Measurements from ENCODE around the gene SAG.

DNA sequence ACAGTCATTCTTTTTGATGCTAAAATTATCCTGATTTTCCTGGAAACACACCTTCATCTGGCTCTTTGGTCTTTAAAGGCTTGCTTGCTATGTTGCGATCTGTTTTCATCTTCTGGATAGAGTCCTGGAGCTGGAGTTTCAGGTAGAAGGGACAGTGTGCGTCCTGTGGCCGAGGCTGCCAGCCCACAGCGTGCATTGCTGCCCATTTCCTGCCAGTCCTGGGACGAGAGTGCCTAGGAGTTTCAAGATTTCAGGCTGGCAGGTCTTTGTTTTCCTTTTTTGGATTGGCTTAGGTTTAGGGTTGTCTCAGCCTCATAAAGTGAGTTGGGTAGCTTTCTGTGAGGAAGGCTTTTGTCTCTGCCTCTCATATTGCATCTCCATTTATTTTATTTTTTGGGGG lies 61.1 kb downstream of the SAG start:
- TF ChIP-seq, protein P1, sequence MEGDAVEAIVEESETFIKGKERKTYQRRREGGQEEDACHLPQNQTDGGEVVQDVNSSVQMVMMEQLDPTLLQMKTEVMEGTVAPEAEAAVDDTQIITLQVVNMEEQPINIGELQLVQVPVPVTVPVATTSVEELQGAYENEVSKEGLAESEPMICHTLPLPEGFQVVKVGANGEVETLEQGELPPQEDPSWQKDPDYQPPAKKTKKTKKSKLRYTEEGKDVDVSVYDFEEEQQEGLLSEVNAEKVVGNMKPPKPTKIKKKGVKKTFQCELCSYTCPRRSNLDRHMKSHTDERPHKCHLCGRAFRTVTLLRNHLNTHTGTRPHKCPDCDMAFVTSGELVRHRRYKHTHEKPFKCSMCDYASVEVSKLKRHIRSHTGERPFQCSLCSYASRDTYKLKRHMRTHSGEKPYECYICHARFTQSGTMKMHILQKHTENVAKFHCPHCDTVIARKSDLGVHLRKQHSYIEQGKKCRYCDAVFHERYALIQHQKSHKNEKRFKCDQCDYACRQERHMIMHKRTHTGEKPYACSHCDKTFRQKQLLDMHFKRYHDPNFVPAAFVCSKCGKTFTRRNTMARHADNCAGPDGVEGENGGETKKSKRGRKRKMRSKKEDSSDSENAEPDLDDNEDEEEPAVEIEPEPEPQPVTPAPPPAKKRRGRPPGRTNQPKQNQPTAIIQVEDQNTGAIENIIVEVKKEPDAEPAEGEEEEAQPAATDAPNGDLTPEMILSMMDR (IDR thresholded peaks at IDR 0.05): no peak
- TF ChIP-seq TCF7L2 (IDR thresholded peaks at IDR 0.05; ENCODE audit: low read depth, low read length) (no peak), POLR2AphosphoS5 (IDR thresholded peaks at IDR 0.05; ENCODE audit: low read depth, low read length) (no peak), SIN3A (IDR thresholded peaks at IDR 0.05; ENCODE audit: borderline replicate concordance, insufficient read depth, low read depth, low read length) (no peak)
- TF ChIP-seq, protein P2, sequence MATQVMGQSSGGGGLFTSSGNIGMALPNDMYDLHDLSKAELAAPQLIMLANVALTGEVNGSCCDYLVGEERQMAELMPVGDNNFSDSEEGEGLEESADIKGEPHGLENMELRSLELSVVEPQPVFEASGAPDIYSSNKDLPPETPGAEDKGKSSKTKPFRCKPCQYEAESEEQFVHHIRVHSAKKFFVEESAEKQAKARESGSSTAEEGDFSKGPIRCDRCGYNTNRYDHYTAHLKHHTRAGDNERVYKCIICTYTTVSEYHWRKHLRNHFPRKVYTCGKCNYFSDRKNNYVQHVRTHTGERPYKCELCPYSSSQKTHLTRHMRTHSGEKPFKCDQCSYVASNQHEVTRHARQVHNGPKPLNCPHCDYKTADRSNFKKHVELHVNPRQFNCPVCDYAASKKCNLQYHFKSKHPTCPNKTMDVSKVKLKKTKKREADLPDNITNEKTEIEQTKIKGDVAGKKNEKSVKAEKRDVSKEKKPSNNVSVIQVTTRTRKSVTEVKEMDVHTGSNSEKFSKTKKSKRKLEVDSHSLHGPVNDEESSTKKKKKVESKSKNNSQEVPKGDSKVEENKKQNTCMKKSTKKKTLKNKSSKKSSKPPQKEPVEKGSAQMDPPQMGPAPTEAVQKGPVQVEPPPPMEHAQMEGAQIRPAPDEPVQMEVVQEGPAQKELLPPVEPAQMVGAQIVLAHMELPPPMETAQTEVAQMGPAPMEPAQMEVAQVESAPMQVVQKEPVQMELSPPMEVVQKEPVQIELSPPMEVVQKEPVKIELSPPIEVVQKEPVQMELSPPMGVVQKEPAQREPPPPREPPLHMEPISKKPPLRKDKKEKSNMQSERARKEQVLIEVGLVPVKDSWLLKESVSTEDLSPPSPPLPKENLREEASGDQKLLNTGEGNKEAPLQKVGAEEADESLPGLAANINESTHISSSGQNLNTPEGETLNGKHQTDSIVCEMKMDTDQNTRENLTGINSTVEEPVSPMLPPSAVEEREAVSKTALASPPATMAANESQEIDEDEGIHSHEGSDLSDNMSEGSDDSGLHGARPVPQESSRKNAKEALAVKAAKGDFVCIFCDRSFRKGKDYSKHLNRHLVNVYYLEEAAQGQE (IDR thresholded peaks at IDR 0.05; ENCODE audit: insufficient read depth in 1 of 2, low read depth in 2 of 2, low read length in 1 of 2): no peak

Data from Panc1 (cell line).